Measurements from ENCODE around the gene TBX21.

TBX21 gene

GRCh38 chr17:47719411-47720152 lies 13.5 kb upstream of the TBX21 start:
- TF ChIP-seq CTCF (IDR thresholded peaks at IDR 0.05), result no peak

GRCh38 chr17:47720196-47720595 lies 12.8 kb upstream of the TBX21 start:
- TF ChIP-seq CTCF (IDR thresholded peaks at IDR 0.05), result no peak

DNA sequence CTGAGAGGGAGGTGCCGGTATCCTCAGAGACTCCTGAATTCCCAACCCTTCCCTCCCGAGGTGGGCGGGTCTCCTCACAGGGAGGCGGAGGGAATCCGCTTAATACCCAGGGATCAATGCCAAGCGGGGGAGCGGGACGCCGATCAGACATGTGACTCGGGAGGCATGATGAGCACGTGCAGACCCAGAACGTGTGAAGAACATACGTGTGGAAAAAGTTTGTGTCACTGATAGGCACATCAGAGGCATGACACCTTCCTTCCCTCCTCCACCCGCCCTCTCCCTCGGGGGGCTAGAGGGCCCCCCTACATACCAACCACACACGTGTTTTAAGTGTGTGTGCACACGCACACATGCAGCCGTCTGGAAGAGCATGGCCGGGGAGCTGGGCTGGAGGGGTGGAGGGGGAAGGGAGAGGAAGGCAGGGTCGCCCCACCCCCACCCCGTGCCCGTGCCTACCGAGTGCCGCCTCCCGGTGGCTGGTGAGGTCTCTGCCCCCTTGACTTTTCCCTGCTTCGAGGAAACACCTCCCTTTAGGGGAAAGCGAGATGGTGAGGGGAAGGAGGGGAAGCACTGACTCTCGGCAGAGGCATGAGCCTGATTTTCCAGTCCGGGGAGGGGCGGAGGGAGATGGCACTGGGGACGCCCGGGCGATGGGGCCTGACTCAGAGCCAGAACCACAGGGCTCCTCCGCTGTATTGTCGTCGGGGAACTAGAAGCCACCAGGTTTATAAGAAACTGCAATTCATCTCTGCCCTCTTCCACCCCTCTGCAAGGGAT lies 12.1 kb upstream of the TBX21 start:
- no peak for TF ChIP-seq CTCF (IDR thresholded peaks at IDR 0.05)

DNA sequence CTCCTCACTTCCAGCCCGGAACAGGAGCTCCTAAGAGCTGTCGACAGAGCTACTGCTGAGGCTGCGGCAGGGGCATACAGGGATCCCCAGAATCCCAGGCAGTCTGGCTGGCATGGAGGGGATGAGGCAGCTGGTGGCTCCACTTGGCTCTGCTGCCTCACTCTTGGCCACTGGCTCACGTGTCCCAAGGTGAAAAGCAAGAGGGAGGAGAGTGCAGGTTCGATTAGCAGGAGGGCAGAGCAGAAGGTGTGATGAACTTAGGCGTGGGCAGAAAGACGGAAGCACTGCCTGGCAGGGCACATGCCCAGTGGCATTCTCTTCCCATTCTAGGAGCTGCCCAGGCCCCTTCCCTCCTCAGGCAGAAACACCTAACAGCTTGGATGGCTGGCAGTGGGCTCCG lies 11.3 kb upstream of the TBX21 start:
- TF ChIP-seq CTCF (IDR thresholded peaks at IDR 0.05), result no peak

GRCh38 chr17:47724705-47725104 lies 8.3 kb upstream of the TBX21 start:
- no peak for TF ChIP-seq CTCF (IDR thresholded peaks at IDR 0.05)

GRCh38 chr17:47725446-47726111 lies 7.5 kb upstream of the TBX21 start:
- TF ChIP-seq CTCF (IDR thresholded peaks at IDR 0.05), result no peak

DNA sequence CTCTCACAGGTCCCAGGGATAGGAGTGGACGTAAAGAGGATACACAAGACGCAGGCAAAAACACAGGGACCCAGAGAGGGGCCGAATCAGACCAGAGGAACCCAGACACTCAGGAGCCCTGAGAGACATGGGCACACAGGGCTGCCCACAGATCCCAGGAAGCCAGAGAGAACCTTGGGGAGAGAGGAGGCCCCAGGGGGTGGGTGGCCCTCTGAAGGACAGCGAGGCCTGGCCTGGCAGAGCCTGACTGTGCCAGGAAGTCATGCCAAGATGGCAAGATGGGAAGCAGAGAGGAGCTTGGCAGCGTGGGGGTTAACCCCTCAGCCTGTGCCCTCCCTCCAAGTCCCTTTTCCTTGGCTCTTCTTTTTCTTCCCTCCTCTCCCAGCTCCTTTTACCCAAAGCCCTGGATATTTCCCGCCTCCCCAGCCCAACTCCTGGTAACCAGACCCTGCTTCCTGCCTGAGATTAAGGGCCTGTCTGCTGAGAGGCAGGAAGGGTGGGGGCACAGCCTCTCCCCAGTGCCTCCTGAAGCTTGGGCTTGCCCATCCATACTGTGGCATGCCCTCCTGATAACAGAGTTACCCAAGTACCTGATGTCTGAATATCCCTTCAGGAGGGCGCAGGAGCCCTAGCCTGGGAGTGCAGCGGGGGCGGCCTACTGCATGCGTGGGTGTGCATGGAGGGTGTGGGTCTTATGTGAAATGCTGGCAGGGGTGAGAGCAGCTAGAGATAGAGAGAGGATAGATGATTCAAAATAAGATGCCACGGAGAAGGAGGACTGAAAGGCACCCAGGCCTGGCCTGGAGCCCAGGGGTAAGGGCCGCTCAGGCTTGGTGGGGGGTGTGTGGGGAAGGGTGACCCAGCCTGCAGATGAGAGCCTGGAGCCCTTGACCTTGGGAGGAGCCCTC lies 6.0 kb upstream of the TBX21 start:
- TF ChIP-seq CTCF (IDR thresholded peaks at IDR 0.05), result no peak
